Keratinocyte (primary cell): ENCODE results near the gene C3orf49.

Experiments used
- CTCF ChIP-seq, 3 experiments: IDR thresholded peaks in 1 of 3; conservative IDR thresholded peaks in 1 of 3; optimal IDR thresholded peaks in 1 of 3; 2 replicates in 2 of 3; 3 replicates in 1 of 3; pipeline versions ENCODE3 to v1.5.1; 2011; ENCODE audit warnings: low read length in 3 of 3, mild to moderate bottlenecking in 3 of 3, moderate library complexity in 2 of 3, control low read depth in 1 of 3, inconsistent platforms in 1 of 3; ENCODE audit not compliant: insufficient read depth in 2 of 3; ENCODE audit errors: extremely low read depth in 1 of 3
- EZH2 ChIP-seq: IDR thresholded peaks from one replicate; pipeline ENCODE4 v1.6.1; 2012; ENCODE audit warnings: inconsistent platforms, mild to moderate bottlenecking, low read length, moderate library complexity

DNA sequence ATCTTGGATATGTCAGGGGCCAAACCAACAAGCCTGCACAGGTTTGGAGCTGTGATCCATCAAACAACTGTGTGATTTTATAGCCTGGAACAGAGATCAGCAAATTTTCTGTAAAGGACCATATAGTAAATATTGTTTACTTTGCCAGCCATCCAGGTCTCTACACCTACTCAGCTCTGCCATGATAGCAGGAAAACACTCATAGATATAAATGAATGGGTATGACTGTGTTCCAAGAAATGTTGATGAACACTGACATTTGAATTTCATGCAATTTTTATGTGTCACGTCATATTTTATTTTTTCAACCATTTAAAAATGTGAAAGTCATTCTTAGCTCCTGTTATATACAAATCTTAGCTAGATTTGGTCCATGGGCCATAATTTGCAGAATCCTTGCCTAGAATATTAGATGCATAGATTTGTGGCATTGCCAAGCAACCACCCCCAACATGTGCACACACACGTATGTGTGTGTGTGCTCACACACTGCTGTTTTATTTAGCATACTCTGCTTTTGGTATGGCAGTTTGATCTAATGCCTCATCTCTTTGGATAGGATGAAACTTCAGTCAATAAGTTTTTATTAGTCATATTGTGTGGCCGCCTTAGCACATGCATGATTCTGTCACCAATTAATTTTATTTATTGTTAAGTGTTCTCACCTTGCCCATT lies 51.0 kb downstream of the C3orf49 start:
- no peak for TF ChIP-seq CTCF (optimal IDR thresholded peaks at IDR 0.05 in 1 of 3, IDR thresholded peaks at IDR 0.05 in 1 of 3, conservative IDR thresholded peaks at IDR 0.05 in 1 of 3; ENCODE audit: extremely low read depth in 1 of 3, insufficient read depth in 2 of 3, low read length in 3 of 3)
- no peak for TF ChIP-seq EZH2
